K562 (cell line): ENCODE measurements around the gene ZNF177. TPM values are rescaled to one million over a fixed set of nuclear protein-coding genes. Genes with fewer than 3 reads are reported as not detected.

Experiments
- CBX5 ChIP-seq: IDR thresholded peaks from 2 replicates; pipeline ENCODE4 v1.6.1; 2014; ENCODE audit warnings: low read depth, borderline replicate concordance
- CREB1 ChIP-seq, 2 experiments: sonication (generic) in 1 of 2; formaldehyde crosslinking in 1 of 2; IDR thresholded peaks; 2 replicates each; pipeline versions ENCODE4 v1.6.1 to v1.8.0; 2012 to 2022; ENCODE audit warnings: inconsistent platforms in 1 of 2, mild to moderate bottlenecking in 1 of 2, missing genetic modification reagents in 1 of 2, moderate library complexity in 1 of 2
- L3MBTL2 ChIP-seq: fragments of 450-650 bp; IDR thresholded peaks from 2 replicates; pipeline ENCODE4 v1.6.1; 2016; ENCODE audit warnings: mild to moderate bottlenecking, moderate library complexity
- MIER1 ChIP-seq: fragments of 450-650 bp; IDR thresholded peaks from 2 replicates; pipeline ENCODE4 v1.6.1; 2016; ENCODE audit warnings: antibody characterized with exemption, mild to moderate bottlenecking, low read depth
- MXI1 ChIP-seq: IDR thresholded peaks from 2 replicates; pipeline ENCODE4 v1.6.1; 2011; ENCODE audit warnings: low read depth, mild to moderate bottlenecking, improper control_type of control experiment, low read length
- MYBL2 ChIP-seq, 2 experiments: fragments of 450-650 bp in 1 of 2; sonication (generic) in 1 of 2; formaldehyde crosslinking in 1 of 2; IDR thresholded peaks; 2 replicates each; pipeline versions ENCODE4 v1.6.1 to v1.8.1; 2017 to 2022; ENCODE audit warnings: borderline replicate concordance in 1 of 2, inconsistent platforms in 1 of 2, low read depth in 1 of 2, mild to moderate bottlenecking in 1 of 2, missing genetic modification reagents in 1 of 2, moderate library complexity in 1 of 2
- PHF20 ChIP-seq: fragments of 450-650 bp; IDR thresholded peaks from 2 replicates; pipeline ENCODE4 v1.6.1; 2018; ENCODE audit not compliant: partially characterized antibody
- PHF8 ChIP-seq: fragments of 200-600 bp; sonication (generic); IDR thresholded peaks from 2 replicates; pipeline ENCODE4 v1.6.1; 2012; ENCODE audit warnings: mixed run types, mild to moderate bottlenecking, inconsistent platforms, low read length, moderate library complexity, borderline replicate concordance
- POLR2G ChIP-seq: fragments of 200-400 bp; formaldehyde crosslinking; IDR thresholded peaks from 2 replicates; pipeline ENCODE4 v1.6.1; 2017; ENCODE audit warnings: low read depth, mild to moderate bottlenecking, antibody characterized with exemption, low read length, moderate library complexity
- RBFOX2 ChIP-seq: fragments of 200-400 bp; formaldehyde crosslinking; IDR thresholded peaks from 2 replicates; pipeline ENCODE4 v1.6.1; 2017; ENCODE audit warnings: low read depth, mild to moderate bottlenecking, low read length, moderate library complexity
- SMAD2 ChIP-seq: fragments of 150-350 bp; IDR thresholded peaks from 2 replicates; pipeline ENCODE4 v1.6.1; 2014; ENCODE audit warnings: low read depth, mild to moderate bottlenecking, low read length
- SRF ChIP-seq, 2 experiments: fragments of 250-450, 450-650 bp in 1 of 2; sonication (Bioruptor Pico) in 1 of 2; sonication (generic) in 1 of 2; formaldehyde crosslinking; IDR thresholded peaks; 2 replicates each; pipeline versions ENCODE4 v1.5.0 to v1.5.1; 2020 to 2022; ENCODE audit warnings: mild to moderate bottlenecking in 1 of 2, missing genetic modification reagents in 1 of 2
- SRSF1 ChIP-seq: fragments of 200-400 bp; formaldehyde crosslinking; IDR thresholded peaks from 2 replicates; pipeline ENCODE4 v1.6.1; 2017; ENCODE audit warnings: mild to moderate bottlenecking, low read depth, low read length, moderate library complexity
- SUPT5H ChIP-seq: fragments of 450-650 bp; IDR thresholded peaks from 2 replicates; pipeline ENCODE4 v1.6.1; 2016
- TFAP4 ChIP-seq: sonication (generic); formaldehyde crosslinking; IDR thresholded peaks from 2 replicates; pipeline ENCODE4 v1.8.0; 2022; ENCODE audit warnings: missing genetic modification reagents, mild to moderate bottlenecking, moderate library complexity, borderline replicate concordance
- ZNF444 ChIP-seq: fragments of 250-450 bp; sonication (Bioruptor Pico); IDR thresholded peaks from 2 replicates; pipeline ENCODE4 v1.4.0; 2020; ENCODE audit warnings: mild to moderate bottlenecking, moderate library complexity
- ZNF644 ChIP-seq: fragments of 200-800 bp; sonication (Bioruptor generic); IDR thresholded peaks from 2 replicates; pipeline ENCODE4 v1.6.1; 2016; ENCODE audit warnings: low read depth, missing genetic modification characterization, missing compliant biosample characterization
- polyA plus RNA-seq, 8 experiments: library from polyadenylated mRNA; depleted of rRNA in 4 of 8; stranded (reverse) in 5 of 8; unstranded in 3 of 8; fragments of >200 nt; fragmentation: Nextera tagmentation in 2 of 8; fragmentation: Illumina TruSeq in 1 of 8; extraction: Ambion mirVana in 2 of 8; extraction: Trizol in 1 of 8; gene quantifications; 2 replicates each; pipeline versions ENCODE4 v1.2.1 to v1.2.3, GENCODE V29; 2011 to 2014; ENCODE audit warnings: inconsistent platforms in 1 of 8, missing spikeins in 1 of 8
- total RNA-seq, 7 experiments: library from RNA; depleted of rRNA in 6 of 7; stranded (reverse); fragments of >200 nt in 6 of 7; fragmentation: Illumina TruSeq in 2 of 7; extraction: Trizol in 2 of 7; gene quantifications; 2 replicates each; pipeline versions ENCODE4 v1.2.1 to v1.2.3, GENCODE V29; 2011 to 2021; ENCODE audit warnings: low replicate concordance in 1 of 7
- TF ChIP-seq, protein P1 (sequence below): fragments of 450-650 bp; formaldehyde crosslinking; IDR thresholded peaks from 2 replicates; pipeline ENCODE4 v1.4.0; 2020; ENCODE audit warnings: mild to moderate bottlenecking, moderate library complexity
- TF ChIP-seq, protein P2 (sequence below): fragments of 450-650 bp; IDR thresholded peaks from 2 replicates; pipeline ENCODE4 v1.6.1; 2016
- TF ChIP-seq, protein P3 (sequence below): fragments of 250-450 bp; sonication (Bioruptor Pico); IDR thresholded peaks from 2 replicates; pipeline ENCODE4 v1.5.0; 2021
- TF ChIP-seq, protein P4 (sequence below), 3 experiments: fragments of 200-800 bp in 1 of 3; sonication (Bioruptor generic) in 1 of 3; sonication (generic) in 1 of 3; formaldehyde crosslinking in 1 of 3; IDR thresholded peaks; 2 replicates each; pipeline versions ENCODE4 v1.6.1 to v1.8.0; 2016 to 2022; ENCODE audit warnings: mild to moderate bottlenecking in 2 of 3, missing compliant biosample characterization in 2 of 3, missing genetic modification characterization in 2 of 3, missing genetic modification reagents in 1 of 3

Gene ZNF177
- total and polyA plus RNA-seq, 9 of the 15 experiments (the other 6 are each of a cell fraction or from before 2014, with no cell fraction given): 0.25 to 1.8 (median 1.1) TPM

DNA sequence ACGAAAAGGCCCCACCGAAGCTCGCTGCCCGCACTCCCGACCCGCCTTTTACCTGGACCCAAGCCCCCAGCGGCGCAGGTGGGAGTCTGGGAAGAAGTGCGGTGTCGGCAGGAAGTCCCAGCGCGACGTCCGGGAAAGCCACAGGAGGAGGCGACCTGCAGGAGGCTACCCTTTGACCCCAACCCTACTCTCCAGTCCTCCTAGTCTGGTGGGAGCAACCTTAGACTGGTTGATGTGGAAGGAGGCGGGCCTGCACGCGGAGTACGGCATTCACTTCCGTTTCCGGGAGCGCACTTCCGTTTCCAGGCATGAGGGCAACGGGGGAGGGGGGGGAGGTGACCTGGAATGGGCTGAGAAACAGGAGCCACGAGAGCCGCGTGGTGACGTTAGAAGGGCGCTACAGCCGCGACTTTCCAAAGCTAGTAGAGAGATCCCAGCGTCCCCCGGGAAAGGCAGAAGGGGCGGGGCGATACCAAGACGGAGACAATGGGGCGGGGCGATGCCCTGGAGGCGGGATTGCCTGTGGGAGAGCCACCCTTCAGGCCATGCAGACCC is 44.1 kb downstream of the ZNF177 start (continued):
- TF ChIP-seq ZNF444 (no peak), MXI1 (no peak), MIER1 (no peak), TFAP4 (CRISPR knock-in tag) (peak; percentile 11; the same call in 1 of the 2 replicates), SRF (CRISPR knock-in tag; IDR thresholded peaks at IDR 0.05) (peak in 1 of 2 experiments; percentile 20; a peak in 1 of 4 replicates), CREB1 (IDR thresholded peaks at IDR 0.05) (no peak), CREB1 (CRISPR knock-in tag; IDR thresholded peaks at IDR 0.05) (no peak), SMAD2 (no peak), SRSF1 (peak; percentile 93), RBFOX2 (peak; percentile 56), PHF20 (peak; percentile 50), L3MBTL2 (peak; percentile 83), MYBL2 (IDR thresholded peaks at IDR 0.05; ENCODE audit: low read depth) (no peak), MYBL2 (CRISPR knock-in tag; IDR thresholded peaks at IDR 0.05; ENCODE audit: borderline replicate concordance) (no peak), POLR2G (peak; percentile 45; the same call in 1 of the 2 replicates), SUPT5H (no peak), ZNF644 (tag) (no peak), CBX5 (peak; percentile 77; the same call in 1 of the 2 replicates), PHF8 (peak; percentile 17; the same call in 1 of the 2 replicates)
- TF ChIP-seq, protein P1, sequence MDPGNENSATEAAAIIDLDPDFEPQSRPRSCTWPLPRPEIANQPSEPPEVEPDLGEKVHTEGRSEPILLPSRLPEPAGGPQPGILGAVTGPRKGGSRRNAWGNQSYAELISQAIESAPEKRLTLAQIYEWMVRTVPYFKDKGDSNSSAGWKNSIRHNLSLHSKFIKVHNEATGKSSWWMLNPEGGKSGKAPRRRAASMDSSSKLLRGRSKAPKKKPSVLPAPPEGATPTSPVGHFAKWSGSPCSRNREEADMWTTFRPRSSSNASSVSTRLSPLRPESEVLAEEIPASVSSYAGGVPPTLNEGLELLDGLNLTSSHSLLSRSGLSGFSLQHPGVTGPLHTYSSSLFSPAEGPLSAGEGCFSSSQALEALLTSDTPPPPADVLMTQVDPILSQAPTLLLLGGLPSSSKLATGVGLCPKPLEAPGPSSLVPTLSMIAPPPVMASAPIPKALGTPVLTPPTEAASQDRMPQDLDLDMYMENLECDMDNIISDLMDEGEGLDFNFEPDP (CRISPR knock-in tag): no peak
- TF ChIP-seq, protein P2, sequence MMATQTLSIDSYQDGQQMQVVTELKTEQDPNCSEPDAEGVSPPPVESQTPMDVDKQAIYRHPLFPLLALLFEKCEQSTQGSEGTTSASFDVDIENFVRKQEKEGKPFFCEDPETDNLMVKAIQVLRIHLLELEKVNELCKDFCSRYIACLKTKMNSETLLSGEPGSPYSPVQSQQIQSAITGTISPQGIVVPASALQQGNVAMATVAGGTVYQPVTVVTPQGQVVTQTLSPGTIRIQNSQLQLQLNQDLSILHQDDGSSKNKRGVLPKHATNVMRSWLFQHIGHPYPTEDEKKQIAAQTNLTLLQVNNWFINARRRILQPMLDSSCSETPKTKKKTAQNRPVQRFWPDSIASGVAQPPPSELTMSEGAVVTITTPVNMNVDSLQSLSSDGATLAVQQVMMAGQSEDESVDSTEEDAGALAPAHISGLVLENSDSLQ: peak; percentile 75
- TF ChIP-seq, protein P3, sequence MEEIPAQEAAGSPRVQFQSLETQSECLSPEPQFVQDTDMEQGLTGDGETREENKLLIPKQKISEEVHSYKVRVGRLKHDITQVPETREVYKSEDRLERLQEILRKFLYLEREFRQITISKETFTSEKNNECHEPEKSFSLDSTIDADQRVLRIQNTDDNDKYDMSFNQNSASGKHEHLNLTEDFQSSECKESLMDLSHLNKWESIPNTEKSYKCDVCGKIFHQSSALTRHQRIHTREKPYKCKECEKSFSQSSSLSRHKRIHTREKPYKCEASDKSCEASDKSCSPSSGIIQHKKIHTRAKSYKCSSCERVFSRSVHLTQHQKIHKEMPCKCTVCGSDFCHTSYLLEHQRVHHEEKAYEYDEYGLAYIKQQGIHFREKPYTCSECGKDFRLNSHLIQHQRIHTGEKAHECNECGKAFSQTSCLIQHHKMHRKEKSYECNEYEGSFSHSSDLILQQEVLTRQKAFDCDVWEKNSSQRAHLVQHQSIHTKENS (CRISPR knock-in tag): no peak
- TF ChIP-seq, protein P4, sequence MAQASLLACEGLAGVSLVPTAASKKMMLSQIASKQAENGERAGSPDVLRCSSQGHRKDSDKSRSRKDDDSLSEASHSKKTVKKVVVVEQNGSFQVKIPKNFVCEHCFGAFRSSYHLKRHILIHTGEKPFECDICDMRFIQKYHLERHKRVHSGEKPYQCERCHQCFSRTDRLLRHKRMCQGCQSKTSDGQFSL (CRISPR knock-in tag; IDR thresholded peaks at IDR 0.05): peak; percentile 31; the same call in 1 of the 2 replicates
- TF ChIP-seq, protein P4 (tag; IDR thresholded peaks at IDR 0.05): no peak
